ENCODE data around the gene C11orf21. TPM values are rescaled to one million over a fixed set of nuclear protein-coding genes. Genes with fewer than 3 reads are reported as not detected.

Gene C11orf21
- total and polyA plus RNA-seq, 2 of the 8 experiments (the other 6 are each of a cell fraction or from before 2014, with no cell fraction given) = not detected

GRCh38 chr11:2313051-2313951, 11.6 kb upstream of the C11orf21 start (continued):
- no peak for TF ChIP-seq HDAC2 (IDR thresholded peaks at IDR 0.05; ENCODE audit: borderline replicate concordance in 1 of 2, low read depth in 2 of 2, low read length in 2 of 2)
- TF ChIP-seq ZNF274 (IDR thresholded peaks at IDR 0.05; ENCODE audit: borderline replicate concordance, extremely low read depth, low read length) = no peak
- TF ChIP-seq KDM1A (IDR thresholded peaks at IDR 0.05; ENCODE audit: borderline replicate concordance, low read length) = no peak
- no peak for TF ChIP-seq BRCA1 (IDR thresholded peaks at IDR 0.05; ENCODE audit: low read depth, low read length)
- no peak for TF ChIP-seq GTF2F1 (IDR thresholded peaks at IDR 0.05; ENCODE audit: borderline replicate concordance, low read depth, low read length)

Measured in H1 (cell line).